WERI-Rb-1 (cell line): ENCODE results near the gene SPINK7.
"Not testable (repeated sequence)": the region's sequence is repeated elsewhere in the genome, so short reads cannot be mapped to it uniquely, and the experiment has no call there.

Experiments used
- DNase-seq: peaks from one replicate; pipeline ENCODE4 v3.0.0-alpha.2; 2020
- H3K27ac ChIP-seq: fragments of 250-450 bp; sonication (Bioruptor Pico); 2 replicates; pipeline ENCODE4 v1.5.1; 2020; ENCODE audit warnings: mild to moderate bottlenecking, moderate library complexity
- H3K27me3 ChIP-seq: fragments of 250-450 bp; sonication (Bioruptor Pico); 2 replicates; pipeline ENCODE4 v1.5.1; 2021; ENCODE audit warnings: mild to moderate bottlenecking, low read depth, moderate library complexity; ENCODE audit not compliant: insufficient read depth, severe bottlenecking
- H3K36me3 ChIP-seq: fragments of 250-450 bp; sonication (Bioruptor Pico); 2 replicates; pipeline ENCODE4 v1.5.1; 2020; ENCODE audit warnings: mild to moderate bottlenecking, moderate library complexity
- H3K4me3 ChIP-seq: 2 replicates; pipeline ENCODE4 v1.5.1; 2011; ENCODE audit warnings: low read depth, mild to moderate bottlenecking, control low read depth, low read length
- H3K9me3 ChIP-seq: fragments of 250-450 bp; sonication (Bioruptor Pico); 2 replicates; pipeline ENCODE4 v1.5.1; 2021; ENCODE audit warnings: mild to moderate bottlenecking, moderate library complexity; ENCODE audit not compliant: severe bottlenecking
- CTCF ChIP-seq: IDR thresholded peaks from 2 replicates; pipeline ENCODE4 v1.5.1; 2011; ENCODE audit warnings: low read depth, mild to moderate bottlenecking, control low read depth, inconsistent platforms, low read length

The SPINK7 gene

GRCh38 chr5:148312153-148312552, at the start of gene SPINK7:
SPINK7 (plus strand) TSS chr5:148312423; CDS start chr5:148312484, 61 bp downstream.
- no peak for TF ChIP-seq CTCF
- no peak within 1 kb of the TSS for H3K4me3 ChIP-seq
- no peak for DNase-seq
- H3K27ac ChIP-seq = no peak within 1 kb of the TSS
- peaks cover 7% of the 10 kb centered on the region for H3K9me3 ChIP-seq
- H3K27me3 ChIP-seq = no peaks in the 10 kb centered on the region
- no peaks in the 10 kb centered on the region for H3K36me3 ChIP-seq

- no peak for DNase-seq
- Histone ChIP-seq H3K27ac (no peak overlapping the region), H3K4me3 (no peak overlapping the region), H3K27me3 (no peaks in the 10 kb centered on the region), H3K9me3 (no peaks in the 10 kb centered on the region), H3K36me3 (no peaks in the 10 kb centered on the region)
- no peak for TF ChIP-seq CTCF
Measured at GRCh38 chr5:148267962-148268361, 44.3 kb upstream of the SPINK7 start.

- no peak for TF ChIP-seq CTCF
- no peaks in the 10 kb centered on the region for H3K27me3 ChIP-seq
- DNase-seq = no peak
- no peak within 1 kb of the TSS for H3K4me3 ChIP-seq
- no peak within 1 kb of the TSS for H3K27ac ChIP-seq
- H3K9me3 ChIP-seq = no peaks in the 10 kb centered on the region
- H3K36me3 ChIP-seq = no peaks in the 10 kb centered on the region
Measured at GRCh38 chr5:148268566-148268965, 43.7 kb upstream of the SPINK7 start, which contains the start of gene SPINK13. SPINK13 (plus strand) TSS chr5:148268794; CDS start chr5:148270073, 1,279 bp downstream.

GRCh38 chr5:148275129-148275528, 37.1 kb upstream of the SPINK7 start:
- not testable (repeated sequence) for H3K9me3 ChIP-seq, DNase-seq, H3K4me3 ChIP-seq, H3K27me3 ChIP-seq, H3K27ac ChIP-seq, H3K36me3 ChIP-seq

GRCh38 chr5:148280893-148281292, 31.3 kb upstream of the SPINK7 start:
- H3K9me3 ChIP-seq, H3K4me3 ChIP-seq, H3K36me3 ChIP-seq, H3K27me3 ChIP-seq, H3K27ac ChIP-seq: not testable (repeated sequence)
- peak; percentile 48 for DNase-seq

- not testable (repeated sequence) for H3K27me3 ChIP-seq, H3K36me3 ChIP-seq, H3K4me3 ChIP-seq, H3K9me3 ChIP-seq, DNase-seq, H3K27ac ChIP-seq
Measured at GRCh38 chr5:148281336-148281735, 30.9 kb upstream of the SPINK7 start.

- no peak overlapping the region for H3K27ac ChIP-seq
- H3K36me3 ChIP-seq = no peaks in the 10 kb centered on the region
- H3K27me3 ChIP-seq = no peaks in the 10 kb centered on the region
- no peak for DNase-seq
- TF ChIP-seq CTCF = peak; percentile 53
- no peak overlapping the region for H3K4me3 ChIP-seq
- H3K9me3 ChIP-seq = no peaks in the 10 kb centered on the region
Measured at GRCh38 chr5:148290271-148291195, 21.7 kb upstream of the SPINK7 start.
